ENCODE results near the gene HYKK.
A peak's percentile ranks its signal among the peaks of the same experiment; 100 is the strongest.
"Not testable (repeated sequence)": the region's sequence is repeated elsewhere in the genome, so short reads cannot be mapped to it uniquely, and the experiment has no call there.

The HYKK gene

GRCh38 chr15:78542647-78543046 lies 35.3 kb downstream of the HYKK start:
- H3K36me3 ChIP-seq (ENCODE audit: control insufficient read depth, insufficient read depth, low read length): peaks cover 11% of the 10 kb centered on the region
- H3K27ac ChIP-seq (ENCODE audit: low read depth, low read length): no peak overlapping the region
- no peak overlapping the region for H3K9ac ChIP-seq (ENCODE audit: low read length)
- H3K4me1 ChIP-seq (ENCODE audit: control insufficient read depth, insufficient read depth, low read length): peaks cover 11% of the 10 kb centered on the region
- no peaks in the 10 kb centered on the region for H3K27me3 ChIP-seq (ENCODE audit: control insufficient read depth, insufficient read depth, low read length)
- no peak overlapping the region for H3K4me3 ChIP-seq (ENCODE audit: low read length)

GRCh38 chr15:78550194-78550593 lies 42.8 kb downstream of the HYKK start:
- H3K36me3 ChIP-seq (ENCODE audit: control insufficient read depth, insufficient read depth, low read length): peaks cover 19% of the 10 kb centered on the region

GRCh38 chr15:78550815-78551214 lies 43.4 kb downstream of the HYKK start:
- Histone ChIP-seq H3K27me3 (ENCODE audit: control insufficient read depth, insufficient read depth, low read length) (no peaks in the 10 kb centered on the region), H3K9ac (ENCODE audit: low read length) (no peak overlapping the region), H3K4me1 (ENCODE audit: control insufficient read depth, insufficient read depth, low read length) (no peaks in the 10 kb centered on the region), H3K36me3 (ENCODE audit: control insufficient read depth, insufficient read depth, low read length) (peaks cover 13% of the 10 kb centered on the region), H3K4me3 (ENCODE audit: low read length) (no peak overlapping the region), H3K27ac (ENCODE audit: low read depth, low read length) (no peak overlapping the region)

More at GRCh38 chr15:78550194-78550593, 42.8 kb downstream of the HYKK start:
- H3K4me1 ChIP-seq (ENCODE audit: control insufficient read depth, insufficient read depth, low read length): no peaks in the 10 kb centered on the region
- H3K27me3 ChIP-seq (ENCODE audit: control insufficient read depth, insufficient read depth, low read length): no peaks in the 10 kb centered on the region
- H3K9ac ChIP-seq (ENCODE audit: low read length): no peak overlapping the region
- no peak overlapping the region for H3K27ac ChIP-seq (ENCODE audit: low read depth, low read length)
- no peak overlapping the region for H3K4me3 ChIP-seq (ENCODE audit: low read length)

- peaks cover 13% of the 10 kb centered on the region for H3K36me3 ChIP-seq (ENCODE audit: control insufficient read depth, insufficient read depth, low read length)
- no peak overlapping the region for H3K27ac ChIP-seq (ENCODE audit: low read depth, low read length)
- H3K4me3 ChIP-seq (ENCODE audit: low read length): no peak overlapping the region
- H3K9ac ChIP-seq (ENCODE audit: low read length): no peak overlapping the region
- H3K4me1 ChIP-seq (ENCODE audit: control insufficient read depth, insufficient read depth, low read length): no peaks in the 10 kb centered on the region
- no peaks in the 10 kb centered on the region for H3K27me3 ChIP-seq (ENCODE audit: control insufficient read depth, insufficient read depth, low read length)
Observed at GRCh38 chr15:78551902-78552301, 44.5 kb downstream of the HYKK start.

- no peak overlapping the region for H3K27ac ChIP-seq (ENCODE audit: low read depth, low read length)
- H3K27me3 ChIP-seq (ENCODE audit: control insufficient read depth, insufficient read depth, low read length): no peaks in the 10 kb centered on the region
- H3K4me1 ChIP-seq (ENCODE audit: control insufficient read depth, insufficient read depth, low read length): no peaks in the 10 kb centered on the region
Observed at GRCh38 chr15:78552597-78552996, 45.2 kb downstream of the HYKK start.

GRCh38 chr15:78560201-78560600 lies 52.8 kb downstream of the HYKK start:
- H3K4me3 ChIP-seq (ENCODE audit: low read length); H3K27ac ChIP-seq (ENCODE audit: low read depth, low read length); H3K27me3 ChIP-seq (ENCODE audit: control insufficient read depth, insufficient read depth, low read length); H3K36me3 ChIP-seq (ENCODE audit: control insufficient read depth, insufficient read depth, low read length); H3K9ac ChIP-seq (ENCODE audit: low read length); H3K4me1 ChIP-seq (ENCODE audit: control insufficient read depth, insufficient read depth, low read length): not testable (repeated sequence)

More at GRCh38 chr15:78552597-78552996, 45.2 kb downstream of the HYKK start:
- Histone ChIP-seq H3K9ac (ENCODE audit: low read length) (no peak overlapping the region), H3K36me3 (ENCODE audit: control insufficient read depth, insufficient read depth, low read length) (peaks cover 13% of the 10 kb centered on the region), H3K4me3 (ENCODE audit: low read length) (no peak overlapping the region)

- H3K27me3 ChIP-seq (ENCODE audit: control insufficient read depth, insufficient read depth, low read length): no peaks in the 10 kb centered on the region
- no peaks in the 10 kb centered on the region for H3K36me3 ChIP-seq (ENCODE audit: control insufficient read depth, insufficient read depth, low read length)
Observed at GRCh38 chr15:78561490-78561889, 54.1 kb downstream of the HYKK start.

GRCh38 chr15:78563092-78563491 lies 55.7 kb downstream of the HYKK start:
- Histone ChIP-seq H3K4me1 (ENCODE audit: control insufficient read depth, insufficient read depth, low read length) (peaks cover 2% of the 10 kb centered on the region), H3K36me3 (ENCODE audit: control insufficient read depth, insufficient read depth, low read length) (no peaks in the 10 kb centered on the region), H3K4me3 (ENCODE audit: low read length) (no peak overlapping the region), H3K27ac (ENCODE audit: low read depth, low read length) (no peak overlapping the region), H3K9ac (ENCODE audit: low read length) (no peak overlapping the region), H3K27me3 (ENCODE audit: control insufficient read depth, insufficient read depth, low read length) (no peaks in the 10 kb centered on the region)

More at GRCh38 chr15:78561490-78561889, 54.1 kb downstream of the HYKK start:
- Histone ChIP-seq H3K9ac (ENCODE audit: low read length) (no peak overlapping the region), H3K4me1 (ENCODE audit: control insufficient read depth, insufficient read depth, low read length) (peaks cover 2% of the 10 kb centered on the region), H3K4me3 (ENCODE audit: low read length) (no peak overlapping the region), H3K27ac (ENCODE audit: low read depth, low read length) (no peak overlapping the region)

- Histone ChIP-seq H3K4me1 (ENCODE audit: control insufficient read depth, insufficient read depth, low read length) (peaks cover 2% of the 10 kb centered on the region), H3K36me3 (ENCODE audit: control insufficient read depth, insufficient read depth, low read length) (no peaks in the 10 kb centered on the region), H3K27me3 (ENCODE audit: control insufficient read depth, insufficient read depth, low read length) (no peaks in the 10 kb centered on the region), H3K27ac (ENCODE audit: low read depth, low read length) (no peak overlapping the region), H3K9ac (ENCODE audit: low read length) (no peak overlapping the region), H3K4me3 (ENCODE audit: low read length) (peak overlapping the region; percentile 60)
Observed at GRCh38 chr15:78564743-78565096, 57.3 kb downstream of the HYKK start.

- Histone ChIP-seq H3K27me3 (ENCODE audit: control insufficient read depth, insufficient read depth, low read length) (no peaks in the 10 kb centered on the region), H3K9ac (ENCODE audit: low read length) (no peak within 1 kb of the TSS), H3K27ac (ENCODE audit: low read depth, low read length) (peak within 1 kb of the TSS; percentile 43)
Observed at GRCh38 chr15:78565097-78565950, 57.9 kb downstream of the HYKK start, which contains the start of gene CHRNA5. Gene CHRNA5 (plus strand): TSS chr15:78565520. CDS start chr15:78565720, 200 bp downstream.

GRCh38 chr15:78565951-78566774 lies 58.8 kb downstream of the HYKK start:
- Histone ChIP-seq H3K27ac (ENCODE audit: low read depth, low read length) (peak overlapping the region; percentile 2), H3K36me3 (ENCODE audit: control insufficient read depth, insufficient read depth, low read length) (no peaks in the 10 kb centered on the region), H3K27me3 (ENCODE audit: control insufficient read depth, insufficient read depth, low read length) (no peaks in the 10 kb centered on the region), H3K4me3 (ENCODE audit: low read length) (peak overlapping the region; percentile 60), H3K4me1 (ENCODE audit: control insufficient read depth, insufficient read depth, low read length) (peaks cover 2% of the 10 kb centered on the region), H3K9ac (ENCODE audit: low read length) (no peak overlapping the region)

More at GRCh38 chr15:78565097-78565950, 57.9 kb downstream of the HYKK start, which contains the start of gene CHRNA5:
- Histone ChIP-seq H3K36me3 (ENCODE audit: control insufficient read depth, insufficient read depth, low read length) (no peaks in the 10 kb centered on the region), H3K4me3 (ENCODE audit: low read length) (peak within 1 kb of the TSS; percentile 60), H3K4me1 (ENCODE audit: control insufficient read depth, insufficient read depth, low read length) (peaks cover 2% of the 10 kb centered on the region)

- Histone ChIP-seq H3K9ac (ENCODE audit: low read length) (no peak overlapping the region), H3K36me3 (ENCODE audit: control insufficient read depth, insufficient read depth, low read length) (no peaks in the 10 kb centered on the region), H3K4me1 (ENCODE audit: control insufficient read depth, insufficient read depth, low read length) (peaks cover 2% of the 10 kb centered on the region), H3K4me3 (ENCODE audit: low read length) (no peak overlapping the region), H3K27me3 (ENCODE audit: control insufficient read depth, insufficient read depth, low read length) (no peaks in the 10 kb centered on the region), H3K27ac (ENCODE audit: low read depth, low read length) (no peak overlapping the region)
Observed at GRCh38 chr15:78567531-78567930, 60.2 kb downstream of the HYKK start.
